ENCODE measurements around the gene EIF4E.
"Not testable (repeated sequence)": the region's sequence is repeated elsewhere in the genome, so short reads cannot be mapped to it uniquely, and the experiment has no call there.

The EIF4E gene, protein sequence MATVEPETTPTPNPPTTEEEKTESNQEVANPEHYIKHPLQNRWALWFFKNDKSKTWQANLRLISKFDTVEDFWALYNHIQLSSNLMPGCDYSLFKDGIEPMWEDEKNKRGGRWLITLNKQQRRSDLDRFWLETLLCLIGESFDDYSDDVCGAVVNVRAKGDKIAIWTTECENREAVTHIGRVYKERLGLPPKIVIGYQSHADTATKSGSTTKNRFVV

DNA sequence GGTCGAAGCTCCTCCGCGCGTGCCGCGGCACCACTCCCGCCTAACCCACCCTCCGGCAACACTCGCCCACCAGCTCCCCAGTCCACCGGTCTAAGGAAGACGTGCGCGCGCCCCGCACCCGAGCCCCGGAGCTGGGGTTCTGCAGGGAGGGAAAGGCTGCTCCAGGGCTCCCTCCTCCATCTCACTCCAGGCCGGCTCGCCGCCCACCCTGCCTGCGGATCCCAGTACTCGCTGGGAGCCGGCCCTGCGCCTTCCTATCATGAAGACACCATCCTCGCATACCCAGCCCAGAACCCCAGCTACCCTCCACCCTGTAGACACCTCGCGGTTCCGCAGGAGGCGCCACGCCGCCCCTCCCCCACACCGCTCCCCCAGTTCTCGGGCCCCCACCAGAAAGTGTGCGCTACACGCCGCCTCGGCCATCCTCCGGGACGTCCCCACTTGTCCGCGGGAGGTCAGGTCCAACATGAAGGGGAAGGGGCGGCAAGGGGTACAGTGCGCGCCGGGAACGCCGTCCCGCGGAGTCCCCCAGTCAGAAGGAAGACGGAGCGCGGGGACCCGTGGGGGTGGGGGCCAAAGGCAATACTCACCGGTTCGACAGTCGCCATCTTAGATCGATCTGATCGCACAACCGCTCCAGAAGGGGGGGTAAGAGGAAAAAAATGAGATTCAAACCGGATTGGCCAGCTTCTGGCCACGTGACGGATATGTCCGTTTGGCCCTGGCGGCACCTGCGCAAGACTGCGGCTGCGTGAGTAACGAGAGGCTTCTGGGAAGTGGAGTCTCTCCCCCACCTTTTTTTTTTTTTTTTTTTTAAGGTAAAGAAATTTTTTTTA lies at the start of gene EIF4E:
Gene EIF4E (minus strand): TSS at position 629 of the 836 bp plus-strand sequence. CDS start 21 bp downstream, at position 608.
- DNase-seq (ENCODE audit: low spot score) = peak; percentile 99

DNA sequence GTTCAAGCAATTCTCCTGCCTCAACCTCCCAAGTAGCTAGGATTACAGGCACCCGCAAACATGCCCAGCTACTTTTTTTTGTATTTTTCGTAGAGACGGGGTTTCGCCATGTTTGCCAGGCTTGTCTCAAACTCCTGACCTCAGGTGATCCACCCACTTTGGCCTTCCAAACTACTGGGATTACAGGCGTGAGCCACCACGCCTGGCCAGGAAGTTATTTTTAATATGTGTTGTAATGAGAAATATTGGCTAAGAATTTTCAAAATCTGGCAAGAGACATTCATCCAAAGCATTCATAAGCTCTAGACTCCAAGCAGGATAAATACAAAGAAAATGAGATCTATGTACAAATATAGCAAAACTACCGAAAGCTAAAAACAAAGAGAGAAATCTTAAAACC lies 48.6 kb upstream of the EIF4E start:
- DNase-seq (ENCODE audit: low spot score) = no peak

DNA sequence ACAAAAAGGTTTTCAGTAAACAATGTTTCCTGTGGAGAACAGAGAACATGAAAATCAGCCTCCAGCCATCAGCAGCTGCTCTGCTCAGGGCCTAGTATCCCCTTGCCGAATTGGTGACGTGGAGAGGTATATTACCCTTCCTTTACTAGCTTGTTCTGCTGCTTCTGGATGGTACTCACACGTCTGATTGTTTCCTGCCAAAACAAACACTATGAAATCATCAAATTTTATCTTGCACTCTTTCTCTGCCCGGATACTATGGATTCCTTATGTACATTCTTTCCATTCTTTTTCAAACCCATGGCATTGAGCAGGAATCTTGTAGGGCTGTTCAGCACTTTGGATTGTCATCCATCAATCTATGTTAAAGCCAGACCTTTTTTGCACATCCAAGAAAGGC lies 47.8 kb upstream of the EIF4E start:
- DNase-seq (ENCODE audit: low spot score) = no peak

DNA sequence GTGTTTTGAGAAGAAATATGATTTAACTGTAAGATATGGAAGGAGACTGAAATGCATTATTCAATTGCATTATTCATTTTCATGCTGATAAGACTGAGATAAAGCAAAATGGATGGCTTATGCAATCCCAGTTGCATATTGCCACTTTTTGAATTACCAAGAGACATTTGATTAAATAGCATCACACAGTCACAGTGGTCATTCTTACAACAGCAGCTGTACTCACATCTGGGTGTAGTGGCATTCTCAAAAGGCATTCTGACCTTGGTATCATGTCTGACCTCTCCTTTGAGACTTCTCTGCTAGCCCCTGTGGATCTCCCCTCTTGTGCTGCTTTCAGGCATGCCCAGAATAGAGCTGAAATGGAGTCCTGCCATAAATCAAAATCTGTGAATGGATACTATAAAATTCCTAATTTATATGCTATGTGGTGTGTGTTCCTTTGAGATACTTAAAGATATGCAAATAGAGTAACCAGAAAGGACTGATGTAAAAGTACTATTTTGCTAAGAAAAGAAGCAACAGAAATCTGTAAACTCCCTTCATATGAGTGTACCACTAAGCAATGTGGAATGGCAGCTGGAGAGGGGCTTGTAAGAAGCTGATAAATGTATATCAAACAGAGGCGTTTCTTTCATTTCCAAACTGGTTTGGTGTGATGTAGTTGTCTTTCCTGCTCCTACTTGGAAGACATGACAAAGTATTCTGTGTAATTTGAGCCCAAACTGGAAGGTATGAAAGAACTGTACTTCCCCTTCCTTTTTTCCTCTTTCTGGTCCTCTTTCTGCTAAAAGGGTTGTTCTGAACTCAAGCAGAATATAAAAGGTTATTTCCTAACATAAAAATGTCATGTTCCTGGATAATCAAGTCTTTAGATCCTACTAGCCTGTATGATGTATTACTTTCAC lies 41.2 kb upstream of the EIF4E start:
- DNase-seq (ENCODE audit: low spot score) = no peak

DNA sequence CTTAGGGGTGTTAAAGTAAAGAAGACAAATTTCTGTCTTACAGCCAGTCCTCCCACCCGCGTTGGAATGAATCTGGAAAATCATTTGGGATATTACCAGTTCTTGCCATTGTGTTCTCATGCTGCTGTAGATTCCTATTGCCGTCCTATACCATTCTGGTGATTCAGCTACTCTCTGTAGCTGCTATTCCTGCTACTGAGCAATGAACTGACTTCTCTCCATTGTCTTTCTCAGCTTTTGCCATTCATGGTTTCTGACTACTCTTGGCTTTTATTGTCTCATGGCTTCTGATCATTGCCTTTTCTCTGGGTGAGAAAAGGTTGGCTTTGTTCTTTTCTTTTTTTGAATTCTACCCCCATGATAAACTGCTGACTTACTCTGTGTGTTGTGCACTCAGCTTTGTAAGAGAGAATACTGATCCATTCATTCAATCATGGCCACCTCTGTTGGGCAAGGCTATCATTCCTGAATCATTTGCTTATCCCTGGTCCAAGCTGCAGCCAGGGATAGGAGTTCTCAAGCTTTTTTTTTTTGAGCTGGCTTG lies 38.9 kb upstream of the EIF4E start:
- DNase-seq (ENCODE audit: low spot score) = no peak

DNA sequence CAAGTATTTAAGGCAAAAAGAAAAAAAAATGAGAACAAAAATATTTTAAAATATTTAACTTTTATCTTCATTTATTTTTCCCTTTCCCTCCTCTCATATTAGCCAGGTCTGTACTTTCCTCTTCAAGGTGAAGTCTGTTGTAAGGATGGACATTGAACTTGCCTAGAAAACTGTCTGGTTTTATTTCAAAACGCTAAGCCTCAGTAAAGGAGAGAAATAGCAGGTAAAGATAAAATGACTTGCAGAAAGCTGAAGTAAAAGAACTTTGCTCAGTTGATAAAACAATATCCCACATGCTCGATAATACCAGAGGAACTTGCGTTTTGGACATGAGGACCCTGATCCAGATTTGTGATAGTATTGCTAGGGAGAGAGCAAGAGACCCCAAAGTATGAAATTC lies 38.0 kb upstream of the EIF4E start:
- DNase-seq (ENCODE audit: low spot score) = no peak

DNA sequence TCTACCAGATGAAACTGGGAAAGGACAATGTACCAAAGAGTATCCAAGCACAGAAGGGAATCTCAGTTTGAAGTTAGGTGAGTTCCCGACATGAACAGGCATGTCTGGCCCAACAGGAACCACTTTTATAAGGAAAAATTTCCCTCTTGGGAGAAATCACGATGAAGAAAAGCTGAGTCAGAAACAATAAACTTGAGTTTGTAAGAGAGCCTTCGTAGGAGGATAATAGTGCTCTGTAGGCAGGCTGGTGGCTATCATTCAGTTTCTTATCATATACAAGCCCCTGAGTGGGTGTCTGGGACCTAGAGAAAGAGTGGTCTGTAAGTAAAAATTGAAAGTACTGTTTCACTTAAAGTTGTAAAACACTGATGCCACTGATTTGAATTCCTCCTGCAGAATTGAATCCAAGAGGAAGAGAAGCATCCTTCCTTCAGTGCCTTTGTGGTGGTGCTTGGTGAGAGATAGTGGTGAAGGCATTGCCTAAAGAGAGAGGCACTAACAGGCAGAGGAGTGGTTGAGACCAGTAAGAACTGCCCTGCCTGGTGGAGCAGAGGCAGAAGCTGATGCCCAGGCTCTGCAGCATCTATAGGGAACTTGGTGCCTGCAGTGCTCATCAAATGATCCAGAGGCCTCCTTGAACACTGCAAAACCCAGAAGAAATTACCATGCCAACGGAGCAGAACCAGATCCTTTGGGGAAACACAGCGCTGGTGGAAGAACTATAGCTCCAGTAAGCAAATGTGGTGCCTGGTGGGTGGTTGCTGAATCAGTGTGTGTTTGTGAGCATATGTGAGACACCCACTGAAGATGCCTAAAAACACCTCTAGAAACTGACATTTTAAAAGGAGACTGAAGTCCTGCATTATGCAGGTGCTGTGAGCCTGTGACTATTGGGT lies 34.9 kb upstream of the EIF4E start:
- DNase-seq (ENCODE audit: low spot score) = no peak

DNA sequence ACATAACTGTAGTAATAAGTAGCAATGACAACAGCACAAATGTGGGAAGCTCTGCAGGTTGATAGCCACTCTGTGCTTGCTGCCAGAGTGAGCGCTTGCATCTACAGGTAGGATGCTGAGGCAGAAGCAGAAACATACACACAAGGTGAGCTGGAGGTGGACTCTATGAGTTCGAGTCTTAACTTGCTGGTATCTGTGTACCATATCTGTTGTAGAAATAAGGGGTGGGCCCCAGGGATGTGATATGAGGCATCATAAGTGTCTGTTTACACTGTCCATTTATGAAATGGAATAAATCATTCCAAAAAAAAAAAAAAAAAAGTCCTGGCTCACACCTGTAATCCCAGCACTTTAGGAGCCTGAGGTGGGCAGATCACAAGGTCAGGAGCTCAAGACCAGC lies 32.8 kb upstream of the EIF4E start:
- DNase-seq (ENCODE audit: low spot score) = no peak

DNA sequence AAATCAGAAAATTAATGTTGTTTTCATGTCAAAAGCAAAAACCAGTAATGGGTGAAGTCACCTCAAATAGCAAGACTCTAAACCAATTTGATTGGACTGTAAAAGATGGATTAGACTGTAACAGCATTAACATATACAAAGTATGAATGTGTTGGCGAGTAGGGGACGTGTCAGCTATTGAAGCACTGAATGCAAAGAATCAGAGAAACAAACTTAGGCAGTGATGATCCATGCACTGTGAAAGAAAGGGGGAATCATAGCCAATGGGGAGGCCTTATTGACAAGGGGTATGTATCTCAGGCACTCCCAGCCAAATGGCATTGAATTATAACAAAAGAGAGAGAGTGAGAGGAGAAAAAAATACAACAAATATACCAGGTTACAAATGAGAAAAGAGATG lies 30.5 kb upstream of the EIF4E start:
- no peak for DNase-seq (ENCODE audit: low spot score)

DNA sequence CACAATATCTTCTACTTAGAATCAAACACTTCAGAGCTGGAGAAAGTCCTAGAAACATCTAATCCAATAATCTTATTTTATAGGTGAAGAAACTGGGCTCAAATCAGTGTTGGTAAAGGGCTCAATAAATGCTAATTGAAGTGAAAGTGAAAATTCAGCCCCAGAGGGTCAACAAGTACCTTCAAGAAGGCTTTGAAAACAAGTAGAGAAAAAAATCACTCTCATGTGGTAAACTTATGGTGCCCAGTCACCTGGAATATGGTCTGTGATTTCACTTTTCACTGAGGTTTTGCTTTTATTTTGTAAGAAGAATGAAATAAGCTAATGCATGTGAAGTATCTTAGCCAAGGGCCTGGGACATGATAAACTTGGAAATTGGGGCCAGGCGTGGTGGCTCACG lies 29.1 kb upstream of the EIF4E start:
- no peak for DNase-seq (ENCODE audit: low spot score)

DNA sequence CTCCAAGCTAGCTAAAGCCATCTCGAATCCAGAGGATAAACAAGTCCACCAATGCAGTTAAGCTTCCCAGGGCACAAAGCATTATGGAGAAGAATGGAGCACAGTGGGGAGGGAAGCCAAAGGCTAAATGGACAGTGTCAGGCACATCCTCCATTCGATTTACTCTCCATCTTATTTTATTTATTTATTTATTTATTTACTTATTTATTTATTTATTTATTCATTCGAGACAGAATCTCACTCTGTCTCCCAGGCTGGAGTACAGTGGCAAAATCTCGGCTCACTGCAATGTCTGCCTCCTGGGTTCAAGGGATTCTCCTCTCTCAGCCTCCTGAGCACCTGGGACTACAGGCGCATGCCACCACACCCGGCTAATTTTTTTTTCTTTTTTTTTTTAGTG lies 26.3 kb upstream of the EIF4E start:
- DNase-seq (ENCODE audit: low spot score) = no peak

DNA sequence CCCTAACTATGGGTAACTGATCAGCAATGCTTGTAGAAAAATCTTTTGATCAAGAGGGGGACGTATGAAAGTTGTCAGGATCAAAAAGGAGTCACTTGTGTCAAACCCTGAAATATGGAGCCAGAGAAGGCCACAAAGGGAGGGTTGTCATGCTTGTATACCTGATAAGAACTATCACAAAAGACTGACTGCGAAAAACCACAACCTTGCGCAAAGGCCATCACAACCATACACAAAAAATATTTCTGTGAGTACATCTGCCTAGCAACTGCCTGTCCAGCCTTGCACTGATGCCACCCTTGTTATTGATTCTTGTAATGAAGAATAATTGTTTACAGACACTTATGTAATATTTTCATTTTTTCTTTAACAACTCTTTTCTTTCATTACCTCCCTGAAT lies 22.8 kb upstream of the EIF4E start:
- no peak for DNase-seq (ENCODE audit: low spot score)

DNA sequence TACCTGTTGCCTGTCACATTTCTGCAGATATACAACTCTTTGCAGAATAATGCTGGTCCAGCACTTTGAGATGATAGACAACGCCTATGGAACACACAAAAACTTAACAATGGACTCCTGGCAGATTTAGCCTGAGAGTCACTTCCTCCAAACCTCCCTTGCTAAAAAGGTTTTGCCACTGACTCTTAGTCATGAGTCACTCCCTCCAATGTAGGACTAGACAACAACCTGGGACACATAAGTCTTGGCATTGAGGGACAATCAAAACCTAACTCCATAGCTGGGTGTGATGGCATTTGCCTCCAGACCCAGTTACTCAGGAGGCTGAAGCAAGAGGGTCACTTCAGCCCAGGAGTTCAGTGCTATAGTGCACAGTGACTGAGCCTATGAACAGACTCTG lies 22.0 kb upstream of the EIF4E start:
- no peak for DNase-seq (ENCODE audit: low spot score)

DNA sequence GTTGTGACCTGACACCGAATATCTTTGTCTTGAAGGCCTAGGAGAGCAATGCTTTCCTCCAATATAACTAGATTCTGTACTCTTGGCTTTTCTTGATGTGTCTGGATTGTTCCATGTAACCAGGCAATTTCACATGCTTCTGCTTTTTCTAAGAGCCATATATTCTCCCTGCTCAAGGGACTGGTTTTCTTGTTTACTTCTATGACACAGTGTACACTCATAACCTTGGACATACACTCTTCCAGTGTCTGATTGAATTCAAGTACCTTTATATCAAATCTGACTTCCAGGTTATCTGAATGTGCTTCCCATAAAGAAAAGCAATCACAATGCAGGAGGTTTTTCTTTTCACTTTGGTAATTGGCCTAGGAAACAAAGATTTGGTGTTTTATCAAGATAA lies 17.4 kb upstream of the EIF4E start:
- no peak for DNase-seq (ENCODE audit: low spot score)

DNA sequence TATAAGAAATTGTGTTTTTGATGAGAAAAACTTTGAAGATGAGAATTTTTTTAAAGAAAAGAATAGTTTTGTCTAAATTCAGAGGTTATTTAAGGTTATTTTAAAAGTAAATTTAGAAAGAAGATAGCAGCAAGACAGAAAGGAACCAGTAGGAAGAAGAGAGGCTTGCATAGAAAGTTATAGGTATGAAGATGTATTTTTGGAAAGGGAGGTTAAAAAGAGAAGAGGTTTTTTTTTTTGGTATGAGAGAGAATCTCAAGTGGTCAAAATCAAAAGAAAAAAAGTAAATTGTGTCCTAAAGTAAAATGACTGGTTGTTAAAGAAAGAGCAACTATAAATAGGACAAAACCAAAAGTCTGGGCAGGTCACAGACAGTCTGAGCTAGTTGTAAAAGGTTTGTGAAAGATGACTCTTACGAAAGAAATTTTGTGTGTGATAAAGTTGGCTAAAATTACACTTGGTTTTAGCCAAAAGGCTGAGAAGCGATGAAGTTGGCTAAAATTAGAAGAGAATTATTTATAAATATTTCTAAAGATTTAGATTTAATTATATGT lies 16.4 kb upstream of the EIF4E start:
- no peak for DNase-seq (ENCODE audit: low spot score)

DNA sequence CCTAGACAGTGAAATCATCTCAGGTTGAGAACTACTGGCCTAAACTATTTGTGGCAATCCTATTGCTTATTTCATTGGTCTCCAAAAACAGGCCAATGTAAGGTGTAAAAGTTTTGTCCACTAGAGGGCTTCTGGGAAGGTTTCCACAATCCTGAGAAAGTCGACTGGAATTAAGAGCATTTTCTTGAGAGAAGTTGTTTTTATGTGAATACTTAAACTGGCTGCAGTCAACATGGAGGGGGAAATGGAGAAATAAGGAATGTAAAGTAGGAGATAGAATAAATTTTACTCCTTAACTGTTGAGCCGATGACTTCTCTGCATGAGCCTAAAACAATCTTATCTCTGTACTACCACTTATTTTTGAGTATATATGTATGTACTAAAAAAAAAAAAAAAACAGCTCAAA lies 11.0 kb upstream of the EIF4E start:
- DNase-seq (ENCODE audit: low spot score) = peak; percentile 32

DNA sequence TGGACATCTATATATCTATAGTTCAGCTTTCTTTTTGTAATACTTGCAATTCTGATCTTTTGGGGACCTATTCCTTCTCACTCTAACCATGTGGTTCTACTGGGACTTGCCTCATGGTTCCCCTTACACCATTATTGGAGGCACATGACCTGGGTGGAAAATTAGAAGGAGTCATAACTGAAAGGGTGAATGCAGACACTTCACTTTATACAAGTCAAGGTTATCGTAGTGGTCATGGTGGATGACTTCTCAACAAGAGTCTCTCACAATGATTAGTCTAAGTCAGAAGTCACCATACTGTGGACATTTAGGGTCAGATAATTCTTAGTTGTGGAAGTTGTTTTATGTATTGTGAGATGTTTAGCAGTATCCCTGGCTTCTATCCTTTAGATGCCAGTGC lies 10.5 kb upstream of the EIF4E start:
- DNase-seq (ENCODE audit: low spot score) = no peak

DNA sequence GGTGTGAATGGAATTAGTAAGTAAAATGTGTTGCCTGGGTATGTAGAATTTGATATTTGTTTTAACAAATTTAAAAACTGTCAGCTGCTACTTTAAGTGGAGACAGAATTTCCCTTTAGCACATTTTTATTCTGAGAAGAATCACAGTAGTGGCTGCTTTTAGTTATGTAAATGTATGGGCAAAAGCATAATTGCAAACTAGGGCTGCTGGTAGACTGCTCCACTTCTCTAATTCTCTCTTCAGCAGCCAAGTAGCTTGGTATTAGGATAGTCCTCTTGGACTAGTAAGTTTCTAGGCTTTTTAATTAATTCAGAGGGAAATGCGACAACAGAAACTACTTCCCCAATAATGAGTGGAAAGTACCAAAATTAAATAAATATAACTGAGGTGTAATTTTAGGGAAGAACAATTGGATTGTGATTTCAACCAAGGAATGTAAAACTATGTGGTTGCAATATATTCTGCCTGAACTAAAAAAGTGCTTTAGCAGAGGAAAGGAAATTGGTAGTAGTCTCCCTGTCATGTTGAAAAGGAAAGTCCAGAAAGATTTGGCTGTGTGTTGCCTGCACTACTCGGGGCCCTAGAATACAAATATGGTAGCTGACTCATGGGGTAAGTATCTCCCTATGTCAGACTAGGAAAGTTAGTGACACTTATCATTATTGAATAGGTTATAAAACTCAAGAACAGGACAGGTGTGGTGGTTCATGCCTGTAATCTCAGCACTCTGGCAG lies 9.2 kb upstream of the EIF4E start:
- peak; percentile 4 for DNase-seq (ENCODE audit: low spot score)

DNA sequence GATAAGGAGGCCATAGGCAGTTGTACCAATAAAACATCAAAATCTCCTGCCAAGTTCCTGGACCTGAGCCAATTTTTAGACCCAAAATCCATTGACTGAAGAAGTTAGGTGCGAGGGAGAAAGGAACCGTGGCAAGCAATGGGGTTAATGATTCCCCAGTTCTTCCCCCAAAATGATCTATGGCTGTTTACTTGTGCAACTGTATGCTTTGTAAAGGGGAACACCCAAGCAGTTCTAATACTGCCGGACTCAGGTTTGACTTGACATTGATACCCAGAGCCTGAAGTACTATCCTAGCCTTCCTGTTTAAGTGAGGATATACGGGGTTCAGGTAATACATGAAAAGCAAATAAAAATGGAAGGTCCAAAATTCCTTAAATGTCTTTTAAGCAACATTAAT lies 6.7 kb upstream of the EIF4E start:
- no peak for DNase-seq (ENCODE audit: low spot score)

DNA sequence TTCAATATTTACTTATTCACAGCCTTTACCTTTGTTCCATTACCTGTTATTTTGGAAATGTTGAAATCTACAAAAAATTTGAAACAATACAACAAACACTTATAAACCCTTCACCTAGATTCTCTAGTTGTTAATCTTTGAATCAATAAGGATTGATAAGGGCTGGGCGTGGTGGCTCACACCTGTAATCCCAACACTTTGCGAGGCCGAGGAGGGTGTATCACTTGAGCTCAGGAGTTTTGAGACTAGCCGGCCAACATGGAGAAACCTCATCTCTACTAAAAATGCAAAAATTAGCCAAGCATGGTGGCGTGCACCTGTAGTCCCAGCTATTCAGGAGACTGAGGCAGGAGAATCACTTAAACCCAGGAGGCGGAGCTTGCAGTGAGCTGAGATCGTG lies 5.9 kb upstream of the EIF4E start:
- DNase-seq (ENCODE audit: low spot score) = not testable (repeated sequence)

Measured in activated CD4-positive, alpha-beta T cell treated with anti-CD3 and anti-CD28 coated beads, Interleukin-2, Interleukin-4, amounts not matched to agents 100 ng/mL and 50 ng/mL, durations not matched to agents 16 hours and 8 hours (primary cell).